Neural progenitor cell (in vitro differentiated cells): Measurements from ENCODE around the gene FOXJ3. TPM values are rescaled to one million over a fixed set of nuclear protein-coding genes. Genes with fewer than 3 reads are reported as not detected.

Experiments
- DNase-seq: peaks from one replicate; pipeline ENCODE4 v3.0.0-alpha.2; 2016; ENCODE audit warnings: low spot score
- H2AFZ ChIP-seq: fragments of 200-600 bp; sonication (generic); replicated peaks from 2 replicates; pipeline ENCODE4 v1.6.1; 2016; ENCODE audit warnings: antibody characterized with exemption
- H3F3A ChIP-seq: fragments of 200-600 bp; sonication (generic); 2 replicates; pipeline ENCODE4 v1.6.1; 2016; ENCODE audit warnings: antibody characterized with exemption, low read depth
- H3K27ac ChIP-seq: fragments of 200-600 bp; sonication (generic); 2 replicates; pipeline ENCODE4 v1.5.1; 2016; ENCODE audit warnings: mild to moderate bottlenecking
- H3K27me3 ChIP-seq: fragments of 200-600 bp; sonication (generic); 2 replicates; pipeline ENCODE4 v1.6.1; 2016; ENCODE audit warnings: mild to moderate bottlenecking, moderate library complexity
- H3K36me3 ChIP-seq: fragments of 200-600 bp; sonication (generic); 2 replicates; pipeline ENCODE4 v1.5.1; 2016
- H3K4me1 ChIP-seq: fragments of 200-600 bp; sonication (generic); 2 replicates; pipeline ENCODE4 v1.6.1; 2016; ENCODE audit warnings: mixed run types
- H3K4me2 ChIP-seq: fragments of 200-600 bp; sonication (generic); 2 replicates; pipeline ENCODE4 v1.6.1; 2016
- H3K4me3 ChIP-seq: fragments of 200-600 bp; sonication (generic); 2 replicates; pipeline ENCODE4 v1.5.1; 2016
- H3K79me2 ChIP-seq: fragments of 200-600 bp; sonication (generic); 2 replicates; pipeline ENCODE4 v1.6.1; 2016; ENCODE audit warnings: low read depth
- H3K9ac ChIP-seq: fragments of 200-600 bp; sonication (generic); 2 replicates; pipeline ENCODE4 v1.6.1; 2016
- H3K9me3 ChIP-seq: fragments of 200-600 bp; sonication (generic); 2 replicates; pipeline ENCODE4 v1.5.1; 2016; ENCODE audit warnings: low read depth
- H4K20me1 ChIP-seq: fragments of 200-600 bp; sonication (generic); 2 replicates; pipeline ENCODE4 v1.6.1; 2016; ENCODE audit warnings: low read depth
- H3K27ac Mint-ChIP-seq: 3 replicates; pipeline ENCODE4 v1.8.0; 2021; ENCODE audit warnings: mixed read lengths
- H3K27me3 Mint-ChIP-seq: 2 replicates; pipeline ENCODE4 v1.8.0; 2022; ENCODE audit warnings: low read depth, mild to moderate bottlenecking, inconsistent platforms, moderate library complexity, mixed read lengths; ENCODE audit not compliant: insufficient read depth
- H3K36me3 Mint-ChIP-seq: 3 replicates; pipeline ENCODE4 v1.8.0; 2021; ENCODE audit warnings: mixed read lengths
- H3K4me1 Mint-ChIP-seq: 3 replicates; pipeline ENCODE4 v1.8.0; 2021; ENCODE audit warnings: mixed read lengths
- H3K4me3 Mint-ChIP-seq: 3 replicates; pipeline ENCODE4 v1.8.0; 2021; ENCODE audit warnings: mild to moderate bottlenecking, moderate library complexity, mixed read lengths
- H3K9me3 Mint-ChIP-seq: 3 replicates; pipeline ENCODE4 v1.8.0; 2020; ENCODE audit warnings: mixed read lengths
- EZH2 ChIP-seq: fragments of 200-600 bp; sonication (generic); IDR thresholded peaks from 2 replicates; pipeline ENCODE4 v1.6.1; 2017; ENCODE audit warnings: antibody characterized with exemption, mild to moderate bottlenecking, moderate library complexity
- EZH2phosphoT487 ChIP-seq: fragments of 200-600 bp; sonication (generic); IDR thresholded peaks from 2 replicates; pipeline ENCODE4 v1.6.1; 2017; ENCODE audit warnings: antibody characterized with exemption
- total RNA-seq: library from RNA; depleted of rRNA; stranded (reverse); fragments of >200 nt; gene quantifications from 2 replicates; pipeline ENCODE4 v1.2.3, GENCODE V29; 2015; ENCODE audit warnings: low replicate concordance
- TF ChIP-seq, protein P1 (sequence below): fragments of 200-600 bp; sonication (generic); IDR thresholded peaks from 2 replicates; pipeline ENCODE4 v1.5.1; 2017; ENCODE audit warnings: antibody characterized with exemption, mild to moderate bottlenecking

The FOXJ3 gene
- total RNA-seq, 1 donor from 2014 or later, result 58.5 TPM

- H3K27me3 ChIP-seq, result no peaks in the 10 kb centered on the region
- no peak overlapping the region for H3K9ac ChIP-seq
- H3F3A ChIP-seq, result no peaks in the 10 kb centered on the region
- no peak for DNase-seq
- no peak overlapping the region for H3K4me3 ChIP-seq
- no peaks in the 10 kb centered on the region for H4K20me1 ChIP-seq
- no peak overlapping the region for H3K4me2 ChIP-seq
- H3K36me3 Mint-ChIP-seq, result no peaks in the 10 kb centered on the region
- H2AFZ ChIP-seq, result no peak overlapping the region
- H3K4me3 Mint-ChIP-seq, result no peak overlapping the region
- no peaks in the 10 kb centered on the region for H3K36me3 ChIP-seq
- no peak for TF ChIP-seq EZH2
- no peak for TF ChIP-seq EZH2phosphoT487
- H3K9me3 Mint-ChIP-seq, result no peaks in the 10 kb centered on the region
- peak overlapping the region; percentile 72 for H3K27ac Mint-ChIP-seq
- no peaks in the 10 kb centered on the region for H3K79me2 ChIP-seq
- H3K27ac ChIP-seq, result no peak overlapping the region
- no peaks in the 10 kb centered on the region for H3K9me3 ChIP-seq
- peaks cover 5% of the 10 kb centered on the region for H3K27me3 Mint-ChIP-seq
- H3K4me1 ChIP-seq, result no peaks in the 10 kb centered on the region
- H3K4me1 Mint-ChIP-seq, result peaks cover 8% of the 10 kb centered on the region
Measured at GRCh38 chr1:42167611-42168390, 167.2 kb downstream of the FOXJ3 start.

- no peaks in the 10 kb centered on the region for H3K79me2 ChIP-seq
- Mint-ChIP-seq H3K36me3 (no peaks in the 10 kb centered on the region), H3K4me1 (peaks cover 8% of the 10 kb centered on the region), H3K27ac (peak overlapping the region; percentile 3), H3K27me3 (peaks cover 8% of the 10 kb centered on the region), H3K9me3 (peaks cover 9% of the 10 kb centered on the region), H3K4me3 (no peak overlapping the region)
- H4K20me1 ChIP-seq, result no peaks in the 10 kb centered on the region
- H3K27me3 ChIP-seq, result no peaks in the 10 kb centered on the region
- no peak overlapping the region for H3K4me3 ChIP-seq
- no peaks in the 10 kb centered on the region for H3K9me3 ChIP-seq
- H3K9ac ChIP-seq, result no peak overlapping the region
- H3K27ac ChIP-seq, result no peak overlapping the region
- no peaks in the 10 kb centered on the region for H3K36me3 ChIP-seq
- no peak for DNase-seq
- H3K4me2 ChIP-seq, result no peak overlapping the region
- H3K4me1 ChIP-seq, result no peaks in the 10 kb centered on the region
- H2AFZ ChIP-seq, result no peak overlapping the region
- TF ChIP-seq, protein P1, sequence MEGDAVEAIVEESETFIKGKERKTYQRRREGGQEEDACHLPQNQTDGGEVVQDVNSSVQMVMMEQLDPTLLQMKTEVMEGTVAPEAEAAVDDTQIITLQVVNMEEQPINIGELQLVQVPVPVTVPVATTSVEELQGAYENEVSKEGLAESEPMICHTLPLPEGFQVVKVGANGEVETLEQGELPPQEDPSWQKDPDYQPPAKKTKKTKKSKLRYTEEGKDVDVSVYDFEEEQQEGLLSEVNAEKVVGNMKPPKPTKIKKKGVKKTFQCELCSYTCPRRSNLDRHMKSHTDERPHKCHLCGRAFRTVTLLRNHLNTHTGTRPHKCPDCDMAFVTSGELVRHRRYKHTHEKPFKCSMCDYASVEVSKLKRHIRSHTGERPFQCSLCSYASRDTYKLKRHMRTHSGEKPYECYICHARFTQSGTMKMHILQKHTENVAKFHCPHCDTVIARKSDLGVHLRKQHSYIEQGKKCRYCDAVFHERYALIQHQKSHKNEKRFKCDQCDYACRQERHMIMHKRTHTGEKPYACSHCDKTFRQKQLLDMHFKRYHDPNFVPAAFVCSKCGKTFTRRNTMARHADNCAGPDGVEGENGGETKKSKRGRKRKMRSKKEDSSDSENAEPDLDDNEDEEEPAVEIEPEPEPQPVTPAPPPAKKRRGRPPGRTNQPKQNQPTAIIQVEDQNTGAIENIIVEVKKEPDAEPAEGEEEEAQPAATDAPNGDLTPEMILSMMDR, result no peak
- TF ChIP-seq EZH2, result no peak
- TF ChIP-seq EZH2phosphoT487, result no peak
- no peaks in the 10 kb centered on the region for H3F3A ChIP-seq
Measured at GRCh38 chr1:42165511-42166210, 169.4 kb downstream of the FOXJ3 start.

GRCh38 chr1:42164551-42165420 is 170.2 kb downstream of the FOXJ3 start, which contains the start of gene GUCA2A:
GUCA2A (minus strand) TSS chr1:42164745; CDS start chr1:42164712, 33 bp downstream.
- no peak within 1 kb of the TSS for H2AFZ ChIP-seq
- no peak within 1 kb of the TSS for H3K4me3 ChIP-seq
- no peaks in the 10 kb centered on the region for H3K4me1 ChIP-seq
- H3K27ac ChIP-seq, result no peak within 1 kb of the TSS
- H3K79me2 ChIP-seq, result no peaks in the 10 kb centered on the region
- Mint-ChIP-seq H3K4me3 (no peak within 1 kb of the TSS), H3K4me1 (peaks cover 8% of the 10 kb centered on the region), H3K27ac (peak within 1 kb of the TSS; percentile 3), H3K36me3 (no peaks in the 10 kb centered on the region), H3K9me3 (peaks cover 12% of the 10 kb centered on the region), H3K27me3 (peaks cover 9% of the 10 kb centered on the region)
- no peak for DNase-seq
- TF ChIP-seq EZH2phosphoT487 (no peak), EZH2 (no peak)
- TF ChIP-seq, protein P1, result no peak
- no peaks in the 10 kb centered on the region for H3F3A ChIP-seq
- no peaks in the 10 kb centered on the region for H3K9me3 ChIP-seq
- H3K36me3 ChIP-seq, result no peaks in the 10 kb centered on the region
- H4K20me1 ChIP-seq, result no peaks in the 10 kb centered on the region
- no peak within 1 kb of the TSS for H3K9ac ChIP-seq
- H3K4me2 ChIP-seq, result no peak within 1 kb of the TSS
- H3K27me3 ChIP-seq, result no peaks in the 10 kb centered on the region
